ENCODE results near the gene C1QTNF5. TPM values are rescaled to one million over a fixed set of nuclear protein-coding genes. Genes with fewer than 3 reads are reported as not detected.

Gene C1QTNF5
- total and polyA plus RNA-seq, 4 donors: 13.4 to 63.1 (median 40.9) TPM

- peak in 1 of 6 donors; percentile 0 for DNase-seq (ENCODE audit: low read depth in 4 of 6, low spot score in 6 of 6)
- Histone ChIP-seq H3K27me3 (ENCODE audit: control insufficient read depth, insufficient read depth, low read length) (peaks cover 7% of the 10 kb centered on the region), H3K4me1 (ENCODE audit: control insufficient read depth, insufficient read depth, low read length) (peaks cover 17% of the 10 kb centered on the region), H3K36me3 (ENCODE audit: control insufficient read depth, insufficient read depth, low read length) (no peaks in the 10 kb centered on the region), H3K4me3 (ENCODE audit: low read depth, low read length) (no peak overlapping the region), H3K9me3 (ENCODE audit: control insufficient read depth, insufficient read depth, low read length) (no peaks in the 10 kb centered on the region), H3K27ac (ENCODE audit: low read depth, low read length) (no peak overlapping the region)
- WGBS (ENCODE audit: insufficient coverage): 84% methylated on average over 9 of the region's 12 CpGs
These were observed 5.0 kb upstream of the C1QTNF5 start for GRCh38 chr11:119345685-119346084.

GRCh38 chr11:119344291-119345010, 3.8 kb upstream of the C1QTNF5 start:
- Histone ChIP-seq H3K27me3 (ENCODE audit: control insufficient read depth, insufficient read depth, low read length) (peaks cover 13% of the 10 kb centered on the region), H3K27ac (ENCODE audit: low read depth, low read length) (no peak overlapping the region), H3K36me3 (ENCODE audit: control insufficient read depth, insufficient read depth, low read length) (no peaks in the 10 kb centered on the region), H3K4me3 (ENCODE audit: low read depth, low read length) (no peak overlapping the region), H3K9me3 (ENCODE audit: control insufficient read depth, insufficient read depth, low read length) (no peaks in the 10 kb centered on the region), H3K4me1 (ENCODE audit: control insufficient read depth, insufficient read depth, low read length) (peaks cover 24% of the 10 kb centered on the region)
- no peak for DNase-seq (ENCODE audit: low read depth in 4 of 6, low spot score in 6 of 6)
- 80% methylated on average over 12 of the region's 14 CpGs for WGBS (ENCODE audit: insufficient coverage)

GRCh38 chr11:119343726-119344125, 3.0 kb upstream of the C1QTNF5 start:
- no peak overlapping the region for H3K27ac ChIP-seq (ENCODE audit: low read depth, low read length)
- no peak overlapping the region for H3K4me3 ChIP-seq (ENCODE audit: low read depth, low read length)
- 92% methylated on average over 6 of the region's 7 CpGs for WGBS (ENCODE audit: insufficient coverage)
- no peaks in the 10 kb centered on the region for H3K9me3 ChIP-seq (ENCODE audit: control insufficient read depth, insufficient read depth, low read length)
- peaks cover 13% of the 10 kb centered on the region for H3K27me3 ChIP-seq (ENCODE audit: control insufficient read depth, insufficient read depth, low read length)
- no peaks in the 10 kb centered on the region for H3K36me3 ChIP-seq (ENCODE audit: control insufficient read depth, insufficient read depth, low read length)
- no peak for DNase-seq (ENCODE audit: low read depth in 4 of 6, low spot score in 6 of 6)
- H3K4me1 ChIP-seq (ENCODE audit: control insufficient read depth, insufficient read depth, low read length): peaks cover 31% of the 10 kb centered on the region

GRCh38 chr11:119342362-119343130, 1.9 kb upstream of the C1QTNF5 start:
- DNase-seq (ENCODE audit: low read depth in 4 of 6, low spot score in 6 of 6): no peak
- H3K4me3 ChIP-seq (ENCODE audit: low read depth, low read length): no peak overlapping the region
- 89% methylated on average over 9 of the region's 10 CpGs for whole genome bisulfite sequencing (ENCODE audit: insufficient coverage)
- H3K4me1 ChIP-seq (ENCODE audit: control insufficient read depth, insufficient read depth, low read length): peaks cover 43% of the 10 kb centered on the region
- H3K9me3 ChIP-seq (ENCODE audit: control insufficient read depth, insufficient read depth, low read length): no peaks in the 10 kb centered on the region
- H3K27me3 ChIP-seq (ENCODE audit: control insufficient read depth, insufficient read depth, low read length): peaks cover 13% of the 10 kb centered on the region
- H3K27ac ChIP-seq (ENCODE audit: low read depth, low read length): no peak overlapping the region
- peaks cover 5% of the 10 kb centered on the region for H3K36me3 ChIP-seq (ENCODE audit: control insufficient read depth, insufficient read depth, low read length)

- Histone ChIP-seq H3K27ac (ENCODE audit: low read depth, low read length) (no peak overlapping the region), H3K9me3 (ENCODE audit: control insufficient read depth, insufficient read depth, low read length) (no peaks in the 10 kb centered on the region)
These were observed 1.3 kb upstream of the C1QTNF5 start for GRCh38 chr11:119342023-119342300.

GRCh38 chr11:119341222-119342022, 739 bp upstream of the C1QTNF5 start:
- H3K27ac ChIP-seq (ENCODE audit: low read depth, low read length): peak overlapping the region; percentile 89
- H3K4me3 ChIP-seq (ENCODE audit: low read depth, low read length): peak overlapping the region; percentile 63
- peaks cover 13% of the 10 kb centered on the region for H3K27me3 ChIP-seq (ENCODE audit: control insufficient read depth, insufficient read depth, low read length)
- no peaks in the 10 kb centered on the region for H3K9me3 ChIP-seq (ENCODE audit: control insufficient read depth, insufficient read depth, low read length)
- WGBS (ENCODE audit: insufficient coverage): 55% methylated on average over 12 of the region's 16 CpGs
- peaks cover 54% of the 10 kb centered on the region for H3K4me1 ChIP-seq (ENCODE audit: control insufficient read depth, insufficient read depth, low read length)
- no peak for DNase-seq (ENCODE audit: low read depth in 4 of 6, low spot score in 6 of 6)
- H3K36me3 ChIP-seq (ENCODE audit: control insufficient read depth, insufficient read depth, low read length): peaks cover 16% of the 10 kb centered on the region

More at GRCh38 chr11:119342023-119342300, 1.3 kb upstream of the C1QTNF5 start:
- peaks cover 13% of the 10 kb centered on the region for H3K27me3 ChIP-seq (ENCODE audit: control insufficient read depth, insufficient read depth, low read length)
- WGBS (ENCODE audit: insufficient coverage): 59% methylated on average over 6 of the region's 7 CpGs
- no peak overlapping the region for H3K4me3 ChIP-seq (ENCODE audit: low read depth, low read length)
- no peak for DNase-seq (ENCODE audit: low read depth in 4 of 6, low spot score in 6 of 6)
- H3K4me1 ChIP-seq (ENCODE audit: control insufficient read depth, insufficient read depth, low read length): peaks cover 49% of the 10 kb centered on the region
- H3K36me3 ChIP-seq (ENCODE audit: control insufficient read depth, insufficient read depth, low read length): peaks cover 11% of the 10 kb centered on the region

- peak overlapping the region; percentile 89 for H3K27ac ChIP-seq (ENCODE audit: low read depth, low read length)
- H3K4me3 ChIP-seq (ENCODE audit: low read depth, low read length): peak overlapping the region; percentile 63
- H3K9me3 ChIP-seq (ENCODE audit: control insufficient read depth, insufficient read depth, low read length): no peaks in the 10 kb centered on the region
- H3K27me3 ChIP-seq (ENCODE audit: control insufficient read depth, insufficient read depth, low read length): peaks cover 13% of the 10 kb centered on the region
- WGBS (ENCODE audit: insufficient coverage): 2% methylated on average over 86 of the region's 86 CpGs
- DNase-seq (ENCODE audit: low read depth in 4 of 6, low spot score in 6 of 6): peak in 2 of 6 donors; percentile 73 to 89
- H3K4me1 ChIP-seq (ENCODE audit: control insufficient read depth, insufficient read depth, low read length): peaks cover 70% of the 10 kb centered on the region
- peaks cover 28% of the 10 kb centered on the region for H3K36me3 ChIP-seq (ENCODE audit: control insufficient read depth, insufficient read depth, low read length)
These were observed 921 bp downstream of the C1QTNF5 start for GRCh38 chr11:119339589-119340334.

- H3K4me1 ChIP-seq (ENCODE audit: control insufficient read depth, insufficient read depth, low read length): peaks cover 72% of the 10 kb centered on the region
These were observed 1.6 kb downstream of the C1QTNF5 start for GRCh38 chr11:119338965-119339588.

More at GRCh38 chr11:119338965-119339588, 1.6 kb downstream of the C1QTNF5 start:
- H3K27ac ChIP-seq (ENCODE audit: low read depth, low read length): peak overlapping the region; percentile 86
- H3K36me3 ChIP-seq (ENCODE audit: control insufficient read depth, insufficient read depth, low read length): peaks cover 28% of the 10 kb centered on the region
- H3K4me3 ChIP-seq (ENCODE audit: low read depth, low read length): peak overlapping the region; percentile 63
- 28% methylated on average over 9 of the region's 11 CpGs for WGBS (ENCODE audit: insufficient coverage)
- peak in 2 of 6 donors; percentile 46 to 74 for DNase-seq (ENCODE audit: low read depth in 4 of 6, low spot score in 6 of 6)
- peaks cover 13% of the 10 kb centered on the region for H3K27me3 ChIP-seq (ENCODE audit: control insufficient read depth, insufficient read depth, low read length)
- H3K9me3 ChIP-seq (ENCODE audit: control insufficient read depth, insufficient read depth, low read length): no peaks in the 10 kb centered on the region

Data from spinal cord (tissue), 10 donors.